ENCODE results near the gene CAPRIN2.

- TF ChIP-seq POLR2A (IDR thresholded peaks at IDR 0.05) = no peak
- TF ChIP-seq, protein P1, sequence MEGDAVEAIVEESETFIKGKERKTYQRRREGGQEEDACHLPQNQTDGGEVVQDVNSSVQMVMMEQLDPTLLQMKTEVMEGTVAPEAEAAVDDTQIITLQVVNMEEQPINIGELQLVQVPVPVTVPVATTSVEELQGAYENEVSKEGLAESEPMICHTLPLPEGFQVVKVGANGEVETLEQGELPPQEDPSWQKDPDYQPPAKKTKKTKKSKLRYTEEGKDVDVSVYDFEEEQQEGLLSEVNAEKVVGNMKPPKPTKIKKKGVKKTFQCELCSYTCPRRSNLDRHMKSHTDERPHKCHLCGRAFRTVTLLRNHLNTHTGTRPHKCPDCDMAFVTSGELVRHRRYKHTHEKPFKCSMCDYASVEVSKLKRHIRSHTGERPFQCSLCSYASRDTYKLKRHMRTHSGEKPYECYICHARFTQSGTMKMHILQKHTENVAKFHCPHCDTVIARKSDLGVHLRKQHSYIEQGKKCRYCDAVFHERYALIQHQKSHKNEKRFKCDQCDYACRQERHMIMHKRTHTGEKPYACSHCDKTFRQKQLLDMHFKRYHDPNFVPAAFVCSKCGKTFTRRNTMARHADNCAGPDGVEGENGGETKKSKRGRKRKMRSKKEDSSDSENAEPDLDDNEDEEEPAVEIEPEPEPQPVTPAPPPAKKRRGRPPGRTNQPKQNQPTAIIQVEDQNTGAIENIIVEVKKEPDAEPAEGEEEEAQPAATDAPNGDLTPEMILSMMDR (IDR thresholded peaks at IDR 0.05) = no peak
Observed at GRCh38 chr12:30752255-30752654, 2.5 kb downstream of the CAPRIN2 start.

Measured in ovary (tissue), 3 donors.